GM21529 (cell line): ENCODE data around the gene MT4.

Source experiments
- ATAC-seq: cut with Tn5 transposase; IDR thresholded peaks from one replicate; pipeline ENCODE4 v1.9.1; 2021; ENCODE audit not compliant: unreplicated experiment

The MT4 gene

DNA sequence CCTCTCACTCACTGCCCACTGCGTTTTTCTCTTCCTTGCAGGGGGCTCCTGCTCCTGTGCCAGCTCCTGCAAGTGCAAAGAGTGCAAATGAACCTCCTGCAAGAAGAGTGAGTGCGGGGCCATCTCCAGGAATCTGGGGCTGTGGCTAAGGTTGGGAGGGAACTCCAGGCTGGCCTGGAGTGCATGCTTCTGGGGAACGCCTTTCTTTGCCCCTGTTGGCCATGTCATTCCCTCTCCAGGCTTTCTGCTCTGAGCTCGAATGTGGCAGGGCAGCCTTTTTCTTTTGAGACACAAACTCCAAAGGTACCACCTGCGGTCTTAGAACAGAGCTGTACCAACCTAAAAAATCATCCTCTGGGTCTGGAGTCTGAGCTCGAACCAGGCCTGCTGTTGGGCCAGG, 53.3 kb downstream of the MT4 start:
- no peak for ATAC-seq
